Lung (tissue), 12 donors: Measurements from ENCODE around the gene WNK1. TPM values are rescaled to one million over a fixed set of nuclear protein-coding genes. Genes with fewer than 3 reads are reported as not detected.

ENCODE experiments used
- ATAC-seq: fragments of 200-7000 bp; cut with Tn5 transposase; one replicate; pipeline ENCODE4 v1.9.1; 2020; ENCODE audit warnings: moderate number of reproducible peaks; ENCODE audit not compliant: insufficient read depth, low FRiP score
- DNase-seq, 3 donors: peaks; one replicate each; pipeline ENCODE4 v3.0.0-alpha.2; 2013 to 2017
- H3K27ac ChIP-seq, 2 donors: one replicate each; pipeline ENCODE4 v1.5.1; 2013; ENCODE audit warnings: mild to moderate bottlenecking in 2 of 2, moderate library complexity in 2 of 2, control low read depth in 1 of 2, inconsistent platforms in 1 of 2, low read depth in 1 of 2, low read length in 1 of 2
- H3K27me3 ChIP-seq, 3 donors: one replicate each; pipeline ENCODE4 v1.5.1; 2013; ENCODE audit warnings: low read length in 2 of 3; ENCODE audit not compliant: control insufficient read depth in 3 of 3, insufficient read depth in 3 of 3
- H3K36me3 ChIP-seq, 4 donors: one replicate each; pipeline ENCODE4 v1.5.1; 2013; ENCODE audit warnings: low read length in 4 of 4, mild to moderate bottlenecking in 1 of 4, moderate library complexity in 1 of 4; ENCODE audit not compliant: control insufficient read depth in 4 of 4, insufficient read depth in 4 of 4
- H3K4me1 ChIP-seq, 5 donors: one replicate each; pipeline ENCODE4 v1.5.1; 2013; ENCODE audit warnings: low read length in 5 of 5, mild to moderate bottlenecking in 2 of 5, moderate library complexity in 1 of 5; ENCODE audit not compliant: control insufficient read depth in 5 of 5, insufficient read depth in 5 of 5
- H3K4me3 ChIP-seq: one replicate; pipeline ENCODE4 v1.5.1; 2013; ENCODE audit warnings: mild to moderate bottlenecking, control low read depth, moderate library complexity
- H3K9ac ChIP-seq, 2 donors: one replicate each; pipeline ENCODE4 v1.5.1; 2013; ENCODE audit warnings: low read length in 2 of 2, control low read depth in 1 of 2; ENCODE audit not compliant: insufficient read depth in 1 of 2
- H3K9me3 ChIP-seq, 4 donors: one replicate each; pipeline ENCODE4 v1.5.1; 2013; ENCODE audit warnings: low read length in 3 of 4, mild to moderate bottlenecking in 1 of 4, moderate library complexity in 1 of 4; ENCODE audit not compliant: control insufficient read depth in 4 of 4, insufficient read depth in 3 of 4
- WGBS, 2 donors: extraction: QIAGEN DNeasy Blood & Tissue Kit; methylation state at CpG; one replicate each; pipeline ENCODE4 v1.1.7; 2013; 5-methylcytosine and 5-hydroxymethylcytosine counted together
- polyA plus RNA-seq, 2 donors: library from polyadenylated mRNA; stranded (reverse); fragments of 200-250 nt; gene quantifications; one replicate each; pipeline ENCODE4 v1.2.1, GENCODE V29; 2013
- total RNA-seq, 2 donors: library from RNA; depleted of rRNA in 1 of 2; stranded (reverse); fragments of >200 nt in 1 of 2; gene quantifications; one replicate each; pipeline ENCODE4 v1.2.1, GENCODE V29; 2014 to 2021
- TF ChIP-seq, protein P1 (sequence below): IDR thresholded peaks from 2 replicates; pipeline ENCODE4 v1.5.1; 2012; ENCODE audit warnings: mild to moderate bottlenecking; ENCODE audit errors: control extremely low read depth, extremely low read depth
- donor health status: control.
- donor health status: control.
- donor health status: Bipolar disorder and iron deficiency.
- donor health status: healthy.
- donor health status: DM: yes; HTN: yes; CAD: no.

Gene WNK1
- total and polyA plus RNA-seq, 4 donors, result 23.1 to 269 (median 128) TPM

GRCh38 chr12:818733-819132 is 66.4 kb downstream of the WNK1 start:
- H3K9ac ChIP-seq, result no peak overlapping the region
- TF ChIP-seq, protein P1, sequence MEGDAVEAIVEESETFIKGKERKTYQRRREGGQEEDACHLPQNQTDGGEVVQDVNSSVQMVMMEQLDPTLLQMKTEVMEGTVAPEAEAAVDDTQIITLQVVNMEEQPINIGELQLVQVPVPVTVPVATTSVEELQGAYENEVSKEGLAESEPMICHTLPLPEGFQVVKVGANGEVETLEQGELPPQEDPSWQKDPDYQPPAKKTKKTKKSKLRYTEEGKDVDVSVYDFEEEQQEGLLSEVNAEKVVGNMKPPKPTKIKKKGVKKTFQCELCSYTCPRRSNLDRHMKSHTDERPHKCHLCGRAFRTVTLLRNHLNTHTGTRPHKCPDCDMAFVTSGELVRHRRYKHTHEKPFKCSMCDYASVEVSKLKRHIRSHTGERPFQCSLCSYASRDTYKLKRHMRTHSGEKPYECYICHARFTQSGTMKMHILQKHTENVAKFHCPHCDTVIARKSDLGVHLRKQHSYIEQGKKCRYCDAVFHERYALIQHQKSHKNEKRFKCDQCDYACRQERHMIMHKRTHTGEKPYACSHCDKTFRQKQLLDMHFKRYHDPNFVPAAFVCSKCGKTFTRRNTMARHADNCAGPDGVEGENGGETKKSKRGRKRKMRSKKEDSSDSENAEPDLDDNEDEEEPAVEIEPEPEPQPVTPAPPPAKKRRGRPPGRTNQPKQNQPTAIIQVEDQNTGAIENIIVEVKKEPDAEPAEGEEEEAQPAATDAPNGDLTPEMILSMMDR, result no peak
- H3K9me3 ChIP-seq, result no peaks in the 10 kb centered on the region
- H3K4me1 ChIP-seq, result peaks cover 0 to 6% (median 0%) of the 10 kb centered on the region in 5 donors
- WGBS, 2 donors, result 68 to 80% methylated on average over 5 of the region's 5 CpGs
- peaks cover 0 to 7% (median 3%) of the 10 kb centered on the region in 4 donors for H3K36me3 ChIP-seq
- H3K4me3 ChIP-seq, result no peak overlapping the region
- ATAC-seq (no peak), DNase-seq (no peak)
- no peaks in the 10 kb centered on the region for H3K27me3 ChIP-seq
- no peak overlapping the region for H3K27ac ChIP-seq

DNA sequence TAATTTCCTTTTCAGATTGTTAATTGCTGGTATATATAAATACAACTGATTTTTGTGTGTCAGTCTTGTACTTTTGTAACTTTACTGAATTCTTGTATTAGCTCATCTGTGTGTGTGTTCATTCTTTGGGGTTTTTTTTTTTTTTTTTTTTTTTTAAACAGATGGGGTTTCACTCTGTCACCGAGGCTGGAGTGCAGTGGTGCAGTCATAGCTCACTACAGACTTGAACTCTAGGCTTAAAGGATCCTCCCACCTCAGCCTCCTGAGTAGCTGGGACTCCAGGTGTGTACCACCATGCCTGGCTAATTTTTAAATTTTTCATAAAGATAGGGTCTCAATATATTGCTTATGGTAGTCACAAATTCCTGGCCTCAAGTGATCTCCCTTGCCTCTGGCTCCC is 68.0 kb downstream of the WNK1 start:
- TF ChIP-seq, protein P1, result no peak
- H3K9me3 ChIP-seq, result no peaks in the 10 kb centered on the region
- no peak overlapping the region for H3K9ac ChIP-seq
- peaks cover 0 to 7% (median 0%) of the 10 kb centered on the region in 4 donors for H3K36me3 ChIP-seq
- peaks cover 0 to 6% (median 0%) of the 10 kb centered on the region in 5 donors for H3K4me1 ChIP-seq
- DNase-seq (no peak), ATAC-seq (no peak)
- WGBS, 2 donors, result 86 to 90% methylated on average over 1 of the region's 1 CpG
- no peaks in the 10 kb centered on the region for H3K27me3 ChIP-seq
- H3K4me3 ChIP-seq, result no peak overlapping the region
- no peak overlapping the region for H3K27ac ChIP-seq

DNA sequence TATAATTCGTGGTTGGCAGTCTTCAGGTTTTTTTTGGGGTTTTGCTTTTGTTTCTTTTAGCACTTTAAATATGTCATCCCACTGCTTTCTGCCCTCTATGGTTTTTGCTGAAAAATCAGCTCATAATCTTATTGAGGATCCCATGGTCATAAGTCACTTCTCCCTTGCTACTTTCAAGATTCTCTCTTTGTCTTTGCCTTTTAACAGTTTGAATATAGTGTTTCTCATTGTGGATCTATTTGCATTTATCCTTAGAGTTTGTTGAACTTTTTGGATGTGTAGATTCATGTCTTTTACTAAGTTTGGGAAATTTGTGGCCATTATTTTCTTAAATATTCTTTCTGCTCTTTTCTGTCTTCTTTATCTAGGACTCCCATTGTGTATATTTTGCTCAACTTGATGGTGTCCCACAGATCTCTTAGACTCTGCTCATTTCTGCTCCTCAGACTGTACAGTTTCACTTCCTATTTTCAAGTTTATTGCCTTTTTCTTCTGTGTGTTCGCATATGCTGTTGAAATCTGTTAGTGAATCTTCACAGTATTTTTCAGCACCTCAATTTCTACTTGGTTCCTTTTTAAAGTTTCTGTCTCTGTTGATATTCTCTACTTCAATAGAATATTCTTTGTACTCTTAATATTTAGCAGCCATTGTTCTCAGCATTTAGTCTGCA is 70.8 kb downstream of the WNK1 start:
- H3K36me3 ChIP-seq, result peaks cover 0 to 14% (median 0%) of the 10 kb centered on the region in 4 donors
- DNase-seq, result no peak
- 58 to 84% methylated on average over 2 of the region's 2 CpGs for WGBS, 2 donors
- H3K9ac ChIP-seq, result no peak overlapping the region
- no peak for ATAC-seq
- H3K9me3 ChIP-seq, result no peaks in the 10 kb centered on the region
- H3K4me1 ChIP-seq, result peaks cover 0 to 6% (median 0%) of the 10 kb centered on the region in 5 donors
- no peak overlapping the region for H3K27ac ChIP-seq
- H3K27me3 ChIP-seq, result no peaks in the 10 kb centered on the region
- H3K4me3 ChIP-seq, result no peak overlapping the region
- TF ChIP-seq, protein P1, result no peak
